H9 (cell line): ENCODE data around the gene COL4A1. TPM values are rescaled to one million over a fixed set of nuclear protein-coding genes. Genes with fewer than 3 reads are reported as not detected.

Experiments used
- DNase-seq: peaks from one replicate; pipeline ENCODE4 v3.0.0-alpha.2; 2017
- H2AFZ ChIP-seq: one replicate; pipeline ENCODE4 v1.6.1; 2013; ENCODE audit warnings: mild to moderate bottlenecking, low read length, control low read depth, moderate library complexity
- H2AK5ac ChIP-seq: 2 replicates; pipeline ENCODE4 v1.6.1; 2013; ENCODE audit warnings: low read length, control low read depth, mixed read lengths; ENCODE audit not compliant: insufficient read length
- H2BK120ac ChIP-seq: one replicate; pipeline ENCODE4 v1.6.1; 2013; ENCODE audit warnings: low read depth, mild to moderate bottlenecking, low read length, control low read depth, inconsistent platforms; ENCODE audit not compliant: poor library complexity, severe bottlenecking
- H2BK12ac ChIP-seq: 2 replicates; pipeline ENCODE4 v1.6.1; 2013; ENCODE audit warnings: low read length, control low read depth, mixed read lengths, low read depth; ENCODE audit not compliant: insufficient read length
- H2BK15ac ChIP-seq: 2 replicates; pipeline ENCODE4 v1.6.1; 2013; ENCODE audit warnings: low read depth, low read length, control low read depth
- H2BK20ac ChIP-seq: one replicate; pipeline ENCODE4 v1.6.1; 2013; ENCODE audit warnings: low read depth, mild to moderate bottlenecking, low read length, control low read depth, inconsistent platforms; ENCODE audit not compliant: poor library complexity, severe bottlenecking
- H2BK5ac ChIP-seq: 2 replicates; pipeline ENCODE4 v1.6.1; 2013; ENCODE audit warnings: low read length, control low read depth, mixed read lengths; ENCODE audit not compliant: insufficient read length
- H3K14ac ChIP-seq: 2 replicates; pipeline ENCODE4 v1.6.1; 2013; ENCODE audit warnings: low read length, control low read depth; ENCODE audit not compliant: insufficient read depth
- H3K18ac ChIP-seq: 2 replicates; pipeline ENCODE4 v1.6.1; 2013; ENCODE audit warnings: low read depth, mild to moderate bottlenecking, mixed read lengths, low read length, control low read depth; ENCODE audit not compliant: insufficient read length
- H3K23ac ChIP-seq: 2 replicates; pipeline ENCODE4 v1.6.1; 2013; ENCODE audit warnings: low read length, control low read depth, mixed read lengths, low read depth; ENCODE audit not compliant: insufficient read length
- H3K23me2 ChIP-seq: 2 replicates; pipeline ENCODE4 v1.6.1; 2013; ENCODE audit warnings: low read depth, mild to moderate bottlenecking, mixed read lengths, low read length, control low read depth; ENCODE audit not compliant: insufficient read length, poor library complexity, severe bottlenecking
- H3K27ac ChIP-seq: 2 replicates; pipeline ENCODE4 v1.5.1; 2013; ENCODE audit warnings: low read length, control low read depth, mixed read lengths, low read depth; ENCODE audit not compliant: insufficient read length
- H3K27me3 ChIP-seq: 2 replicates; pipeline ENCODE4 v1.6.1; 2013; ENCODE audit warnings: low read length, control low read depth, inconsistent platforms; ENCODE audit not compliant: insufficient read depth
- H3K4ac ChIP-seq: 2 replicates; pipeline ENCODE4 v1.6.1; 2013; ENCODE audit warnings: low read depth, mild to moderate bottlenecking, control low read depth, inconsistent platforms, low read length, moderate library complexity
- H3K4me1 ChIP-seq: 2 replicates; pipeline ENCODE4 v1.6.1; 2013; ENCODE audit warnings: low read length, control low read depth, inconsistent platforms; ENCODE audit not compliant: insufficient read depth
- H3K4me2 ChIP-seq: 2 replicates; pipeline ENCODE4 v1.6.1; 2013; ENCODE audit warnings: low read length, control low read depth, mixed read lengths; ENCODE audit not compliant: insufficient read length, insufficient read depth
- H3K56ac ChIP-seq: 2 replicates; pipeline ENCODE4 v1.6.1; 2013; ENCODE audit warnings: low read depth, mild to moderate bottlenecking, mixed read lengths, low read length, control low read depth; ENCODE audit not compliant: insufficient read length
- H3K79me1 ChIP-seq: 2 replicates; pipeline ENCODE4 v1.6.1; 2013; ENCODE audit warnings: low read depth, mild to moderate bottlenecking, moderate library complexity, low read length, control low read depth, inconsistent platforms; ENCODE audit not compliant: insufficient read depth, poor library complexity, severe bottlenecking
- H3K79me2 ChIP-seq: 2 replicates; pipeline ENCODE4 v1.6.1; 2013; ENCODE audit warnings: low read length, control low read depth, inconsistent platforms; ENCODE audit not compliant: insufficient read depth
- H3K9ac ChIP-seq: 2 replicates; pipeline ENCODE4 v1.6.1; 2013; ENCODE audit warnings: low read length, control low read depth, mixed read lengths; ENCODE audit not compliant: insufficient read length; ENCODE audit errors: extremely low read depth
- H3K9me3 ChIP-seq: one replicate; pipeline ENCODE4 v1.6.1; 2013; ENCODE audit warnings: low read depth, low read length, inconsistent platforms; ENCODE audit not compliant: control insufficient read depth
- H3T11ph ChIP-seq: one replicate; pipeline ENCODE4 v1.6.1; 2013; ENCODE audit warnings: mild to moderate bottlenecking, low read length, control low read depth, inconsistent platforms
- H4K20me1 ChIP-seq: one replicate; pipeline ENCODE4 v1.6.1; 2013; ENCODE audit not compliant: control insufficient read depth, insufficient read length, insufficient read depth
- H4K5ac ChIP-seq: 2 replicates; pipeline ENCODE4 v1.6.1; 2013; ENCODE audit warnings: low read depth, mild to moderate bottlenecking, mixed read lengths, low read length, control low read depth; ENCODE audit not compliant: insufficient read length
- H4K8ac ChIP-seq: replicated peaks from 2 replicates; pipeline ENCODE4 v1.6.1; 2013; ENCODE audit warnings: low read length, control low read depth, mixed read lengths, low read depth; ENCODE audit not compliant: insufficient read length
- H4K91ac ChIP-seq: 2 replicates; pipeline ENCODE4 v1.6.1; 2013; ENCODE audit warnings: low read depth, mild to moderate bottlenecking, moderate library complexity, mixed read lengths, low read length, control low read depth; ENCODE audit not compliant: insufficient read length
- H3K27ac Mint-ChIP-seq, 3 experiments: 2 replicates in 2 of 3; 3 replicates in 1 of 3; pipeline ENCODE4 v1.8.0; 2020 to 2021; ENCODE audit warnings: mixed read lengths in 3 of 3, mild to moderate bottlenecking in 1 of 3, moderate library complexity in 1 of 3
- H3K27me3 Mint-ChIP-seq: 2 replicates; pipeline ENCODE4 v1.8.0; 2021; ENCODE audit warnings: low read depth, mild to moderate bottlenecking, moderate library complexity, mixed read lengths
- H3K36me3 Mint-ChIP-seq, 3 experiments: 2 replicates in 2 of 3; 3 replicates in 1 of 3; pipeline ENCODE4 v1.8.0; 2020 to 2021; ENCODE audit warnings: low read depth in 3 of 3, mixed read lengths in 3 of 3; ENCODE audit not compliant: insufficient read depth in 1 of 3
- H3K4me1 Mint-ChIP-seq, 2 experiments: 2 replicates each; pipeline ENCODE4 v1.8.0; 2020; ENCODE audit warnings: mixed read lengths in 2 of 2
- H3K4me3 Mint-ChIP-seq, 2 experiments: 2 replicates in 1 of 2; 3 replicates in 1 of 2; pipeline ENCODE4 v1.8.0; 2020 to 2021; ENCODE audit warnings: mild to moderate bottlenecking in 2 of 2, mixed read lengths in 2 of 2, moderate library complexity in 1 of 2
- H3K9me3 Mint-ChIP-seq, 2 experiments: 2 replicates in 1 of 2; 3 replicates in 1 of 2; pipeline ENCODE4 v1.8.0; 2020; ENCODE audit warnings: mild to moderate bottlenecking in 2 of 2, mixed read lengths in 2 of 2, moderate library complexity in 1 of 2
- CTCF ChIP-seq: fragments of 200-600 bp; sonication (generic); conservative IDR thresholded peaks from 3 replicates; pipeline ENCODE4 v1.8.0; 2021; ENCODE audit warnings: antibody characterized with exemption, mild to moderate bottlenecking
- WGBS: extraction: QIAGEN DNeasy Blood & Tissue Kit; methylation state at CpG from one replicate; pipeline ENCODE4 v1.1.7; 2013; ENCODE audit warnings: missing lambda C conversion rate, low lambda C conversion rate, mixed read lengths; ENCODE audit not compliant: insufficient read length; ENCODE audit errors: extremely low coverage; 5-methylcytosine and 5-hydroxymethylcytosine counted together
- total RNA-seq: library from RNA; stranded (reverse); gene quantifications from 2 replicates; pipeline ENCODE4 v1.2.1, GENCODE V29; 2021

Gene COL4A1
- total RNA-seq, 1 experiment from 2014 or later = 73.1 TPM

GRCh38 chr13:110347535-110348308 lies 40.8 kb upstream of the COL4A1 start:
- no peak overlapping the region for H3K14ac ChIP-seq
- no peak overlapping the region for H3K56ac ChIP-seq
- H3K36me3 Mint-ChIP-seq = no peaks in the 10 kb centered on the region; a peak in 1 of 7 replicates
- H3K9me3 ChIP-seq = no peaks in the 10 kb centered on the region
- H3K23ac ChIP-seq = no peak overlapping the region
- H2BK12ac ChIP-seq = no peak overlapping the region
- H3K79me1 ChIP-seq = peaks cover 3% of the 10 kb centered on the region
- no peaks in the 10 kb centered on the region for H4K20me1 ChIP-seq
- H3K18ac ChIP-seq = no peak overlapping the region
- H3K4me3 Mint-ChIP-seq = no peak overlapping the region
- H3K9ac ChIP-seq = no peak overlapping the region
- H2BK120ac ChIP-seq = no peak overlapping the region
- no peak overlapping the region for H2BK5ac ChIP-seq
- no peak for DNase-seq
- no peak overlapping the region for H2AK5ac ChIP-seq
- H2AFZ ChIP-seq = no peak overlapping the region
- H3K4ac ChIP-seq = no peak overlapping the region
- no peak overlapping the region for H4K91ac ChIP-seq
- no peak overlapping the region for H3T11ph ChIP-seq
- no peaks in the 10 kb centered on the region for H3K79me2 ChIP-seq
- H3K4me1 Mint-ChIP-seq = peaks cover 7 to 14% of the 10 kb centered on the region in 2 experiments
- H3K27me3 ChIP-seq = no peaks in the 10 kb centered on the region
- H2BK15ac ChIP-seq = no peak overlapping the region
- H4K5ac ChIP-seq = no peak overlapping the region
- H3K27ac ChIP-seq = no peak overlapping the region
- H3K4me1 ChIP-seq = no peaks in the 10 kb centered on the region; the same call in 1 of the 2 replicates
- no peak for TF ChIP-seq CTCF
- H3K27me3 Mint-ChIP-seq = no peaks in the 10 kb centered on the region
- H2BK20ac ChIP-seq = no peak overlapping the region
- H3K9me3 Mint-ChIP-seq = no peaks in the 10 kb centered on the region; a peak in 1 of 5 replicates
- H3K4me2 ChIP-seq = no peak overlapping the region
- WGBS = no CpG with 5 or more reads among the region's 18 CpGs
- H3K23me2 ChIP-seq = no peaks in the 10 kb centered on the region
- H3K27ac Mint-ChIP-seq = peak overlapping the region in 2 of 3 experiments; percentile 53 to 69; a peak in 3 of 7 replicates
- no peak overlapping the region for H4K8ac ChIP-seq
